Measurements from ENCODE around the gene MTRR.

- TF ChIP-seq EZH2phosphoT487 (IDR thresholded peaks at IDR 0.05; ENCODE audit: borderline replicate concordance, low read depth, low read length): no peak
- no peak for TF ChIP-seq CTCF (conservative IDR thresholded peaks at IDR 0.05; ENCODE audit: low read length)
Measured at GRCh38 chr5:7894860-7895259, 25.9 kb downstream of the MTRR start.
